HuH-7.5 (cell line): Measurements from ENCODE around the gene ZFAND6.
"Not testable (repeated sequence)": the region's sequence is repeated elsewhere in the genome, so short reads cannot be mapped to it uniquely, and the experiment has no call there.

Experiments used
- DNase-seq: peaks from one replicate; pipeline ENCODE4 v3.0.0; 2011; ENCODE audit warnings: low spot score

Gene ZFAND6

DNA sequence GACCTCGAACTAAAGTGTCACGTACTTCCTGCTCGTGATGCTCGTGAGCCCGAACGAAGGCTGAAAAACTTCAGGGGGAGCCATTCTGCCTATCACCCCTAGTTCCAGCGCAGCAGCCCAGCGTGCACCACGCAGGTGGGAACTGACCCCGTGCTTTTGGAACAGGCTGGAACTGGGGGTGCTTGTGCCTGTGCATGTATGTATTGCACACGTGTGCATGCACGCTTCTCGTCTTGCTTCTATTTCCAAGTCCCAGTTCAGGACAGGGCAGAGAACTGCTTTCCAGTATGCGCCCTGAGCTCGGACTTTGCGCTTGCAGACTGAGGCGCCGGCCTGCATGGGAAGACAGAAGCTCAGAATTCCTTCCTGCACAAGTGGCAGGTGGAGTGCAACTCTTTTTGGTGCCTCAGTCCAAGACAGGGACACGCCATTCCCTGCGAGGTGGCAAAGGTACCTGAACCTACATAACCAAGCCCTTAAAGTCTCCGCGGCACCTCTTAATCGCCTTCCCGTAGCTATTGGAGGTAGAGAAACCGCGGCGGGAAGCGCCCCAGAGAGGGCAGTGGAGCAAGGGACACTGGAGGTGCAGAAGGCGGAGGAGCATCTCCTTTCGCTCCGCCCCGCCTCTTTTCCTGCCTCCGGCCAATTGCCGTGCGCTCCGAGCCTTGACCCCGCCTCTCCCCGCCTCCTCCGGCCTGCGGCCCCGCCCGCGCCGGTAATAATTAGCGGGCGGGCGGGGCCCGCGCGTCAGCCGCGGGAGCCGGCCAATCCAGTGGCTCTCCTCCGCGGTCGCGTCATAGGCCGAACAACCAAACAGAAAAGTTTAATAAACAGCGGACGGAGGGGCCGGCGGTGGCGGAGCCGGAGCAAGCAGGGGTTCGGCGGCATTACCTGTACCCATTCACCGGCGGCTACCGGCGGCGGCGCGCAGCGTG lies at the start of gene ZFAND6:
ZFAND6 (plus strand) TSS at position 826 of the 935 bp plus-strand sequence. CDS start 60,669 bp downstream, outside the sequence.
- DNase-seq: peak; percentile 94

DNA sequence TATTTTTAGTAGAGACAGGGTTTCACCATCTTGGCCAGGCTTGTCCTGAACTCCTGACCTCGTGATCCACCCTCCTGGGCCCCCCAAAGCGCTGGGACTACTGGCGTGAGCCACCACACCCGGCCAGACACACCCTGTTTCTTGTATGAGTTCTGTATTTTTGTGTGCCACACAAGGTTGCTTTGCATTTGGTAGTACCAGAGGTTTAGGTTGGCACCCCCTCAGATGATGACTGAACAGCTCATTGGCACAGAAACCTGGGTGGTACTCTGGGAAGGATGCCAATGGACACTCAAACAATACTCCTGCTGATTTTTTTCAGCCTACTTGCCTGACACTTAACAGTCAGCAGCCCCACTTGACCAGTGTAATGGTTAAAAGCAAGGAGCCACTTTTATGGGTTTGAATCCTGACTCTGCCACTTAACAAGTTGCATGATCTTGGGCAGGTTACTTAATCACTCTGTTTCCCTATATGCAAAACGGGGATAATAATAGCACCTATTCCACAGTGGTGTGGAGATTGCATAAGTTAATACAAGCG lies 49.3 kb upstream of the ZFAND6 start:
- no peak for DNase-seq

DNA sequence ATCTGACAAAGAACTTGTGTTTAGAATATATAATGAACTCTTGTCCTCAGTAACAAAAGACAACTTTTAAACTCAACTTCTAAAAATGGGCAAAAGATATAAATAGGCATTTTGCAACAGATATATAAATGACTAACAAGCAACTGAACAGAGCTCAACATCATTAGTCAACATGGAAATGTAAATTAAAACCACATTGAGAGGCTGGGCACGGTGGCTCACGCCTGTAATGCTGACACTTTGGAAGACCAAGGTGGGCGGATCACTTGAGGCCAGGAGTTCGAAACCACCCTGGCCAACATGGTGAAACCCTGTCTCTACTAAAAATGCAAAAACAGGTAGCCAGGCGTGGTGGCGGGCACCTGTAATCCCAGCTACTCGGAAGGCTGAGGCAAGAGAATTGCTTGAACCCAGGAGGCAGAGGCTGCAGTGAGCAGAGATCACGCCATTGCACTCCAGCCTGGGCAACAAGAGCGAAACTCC lies 48.4 kb upstream of the ZFAND6 start:
- DNase-seq: not testable (repeated sequence)

DNA sequence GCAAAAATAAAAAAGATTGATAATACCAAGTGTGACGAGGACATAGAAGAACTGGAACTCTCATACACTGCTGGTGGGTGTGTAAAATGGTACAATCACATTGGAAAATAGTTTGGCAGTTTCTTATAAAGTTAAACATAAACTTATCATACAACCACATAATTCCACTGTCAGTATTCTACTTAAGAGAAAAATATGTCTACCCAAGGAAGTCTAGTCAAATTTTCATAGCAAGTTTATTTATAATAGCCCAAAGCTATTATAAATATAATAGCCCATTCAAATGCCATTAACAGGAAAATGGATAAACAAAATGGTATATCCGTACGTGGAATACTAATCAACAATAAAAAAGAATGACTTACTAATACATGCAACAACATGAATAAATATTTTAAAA lies 47.9 kb upstream of the ZFAND6 start:
- no peak for DNase-seq

DNA sequence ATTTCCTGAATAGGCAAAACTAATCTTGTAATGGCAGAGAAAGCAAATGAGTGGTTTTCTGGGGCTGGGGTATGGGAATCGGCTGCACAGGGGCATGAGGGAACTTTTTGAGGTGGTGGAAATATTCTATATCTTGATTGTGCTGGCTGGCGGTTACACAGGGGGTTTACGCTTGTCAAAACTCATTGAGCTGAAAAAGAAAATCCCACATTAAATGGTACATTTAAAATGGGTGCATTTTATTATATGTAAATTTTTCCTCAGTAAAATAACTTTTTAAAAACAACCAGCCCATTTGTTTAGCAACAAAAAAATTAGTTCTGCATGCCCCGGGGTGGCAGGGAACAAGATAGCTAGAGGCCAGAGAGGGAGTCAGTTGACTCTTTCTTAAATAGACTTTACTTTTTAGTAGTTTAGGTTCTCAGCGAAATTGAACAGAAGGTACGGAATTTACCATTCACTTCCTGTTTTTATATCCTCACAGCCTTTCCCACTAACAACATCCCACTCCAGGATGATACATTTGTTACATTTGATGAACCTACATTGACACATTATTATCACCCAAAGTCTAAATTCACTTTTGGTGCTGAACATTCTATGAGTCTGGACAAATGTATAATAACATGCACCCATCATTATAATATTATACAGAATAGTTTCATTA lies 47.3 kb upstream of the ZFAND6 start:
- no peak for DNase-seq

DNA sequence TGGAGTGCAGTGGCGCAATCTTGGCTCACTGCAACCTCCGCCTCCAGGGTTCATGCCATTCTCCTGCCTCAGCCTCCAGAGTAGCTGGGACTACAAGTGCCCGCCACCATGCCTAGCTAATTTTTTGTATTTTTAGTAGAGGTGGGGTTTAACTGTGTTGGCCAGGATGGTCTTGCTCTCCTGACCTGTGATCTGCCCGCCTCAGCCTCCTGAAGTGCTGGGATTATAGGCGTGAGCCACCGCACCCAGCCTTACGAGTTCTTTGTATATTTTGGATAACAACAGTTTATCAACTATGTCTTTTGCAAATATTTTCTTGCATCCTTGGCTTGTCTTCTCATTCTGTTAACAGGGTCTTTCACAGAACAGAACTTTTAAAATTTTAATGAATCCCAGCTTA lies 45.3 kb upstream of the ZFAND6 start:
- not testable (repeated sequence) for DNase-seq

DNA sequence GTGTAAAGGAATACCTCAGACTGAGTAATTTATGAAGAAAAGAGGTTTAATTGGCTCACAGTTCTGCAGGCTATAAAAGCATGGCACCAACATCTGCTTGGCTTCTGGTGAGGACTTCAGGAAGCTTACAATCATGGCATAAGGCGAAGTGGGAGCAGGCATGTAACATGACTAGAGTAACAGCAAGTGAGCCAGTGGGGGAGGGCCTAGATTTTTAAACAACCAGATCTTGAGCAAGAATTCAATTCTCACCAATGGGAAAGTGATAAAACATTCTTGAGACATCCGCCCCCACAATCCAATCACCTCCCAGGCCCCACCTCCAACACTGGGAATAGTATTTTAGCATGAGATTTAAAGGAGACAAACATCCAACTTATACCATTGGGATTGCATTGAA lies 44.3 kb upstream of the ZFAND6 start:
- no peak for DNase-seq

DNA sequence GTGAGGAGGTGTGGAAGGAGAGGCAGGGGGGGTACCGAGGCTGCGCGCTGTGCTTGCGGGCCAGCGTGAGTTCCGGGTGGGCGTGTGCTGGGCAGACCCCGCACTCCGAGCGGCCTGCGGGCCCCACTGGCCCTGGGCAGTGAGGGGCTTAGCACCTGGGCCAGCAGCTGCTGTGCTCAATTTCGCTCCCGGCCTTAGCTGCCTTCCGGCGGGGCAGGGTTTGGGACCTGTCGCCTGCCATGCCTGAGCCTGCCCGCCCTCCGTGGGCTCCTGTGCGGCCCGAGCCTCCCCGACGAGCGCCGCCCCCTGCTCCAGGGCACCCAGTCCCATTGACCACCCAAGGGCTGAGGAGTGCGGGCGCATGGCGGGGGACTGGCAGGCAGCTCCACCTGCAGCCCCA lies 43.0 kb upstream of the ZFAND6 start:
- not testable (repeated sequence) for DNase-seq

DNA sequence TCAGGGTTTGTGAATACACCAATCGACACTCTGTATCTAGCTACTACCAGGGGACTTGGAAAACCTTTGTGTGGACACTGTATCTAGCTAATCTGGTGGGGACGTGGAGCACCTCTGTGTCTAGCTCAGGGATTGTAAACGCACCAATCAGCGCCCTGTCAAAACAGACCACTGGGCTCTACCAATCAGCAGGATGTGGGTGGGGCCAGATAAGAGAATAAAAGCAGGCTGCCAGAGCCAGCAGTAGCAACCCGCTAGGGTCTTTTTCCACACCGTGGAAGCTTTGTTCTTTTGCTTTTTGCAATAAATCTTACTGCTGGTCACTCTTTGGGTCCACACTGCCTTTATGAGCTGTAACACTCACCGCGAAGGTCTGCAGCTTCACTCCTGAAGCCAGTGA lies 42.3 kb upstream of the ZFAND6 start:
- not testable (repeated sequence) for DNase-seq

DNA sequence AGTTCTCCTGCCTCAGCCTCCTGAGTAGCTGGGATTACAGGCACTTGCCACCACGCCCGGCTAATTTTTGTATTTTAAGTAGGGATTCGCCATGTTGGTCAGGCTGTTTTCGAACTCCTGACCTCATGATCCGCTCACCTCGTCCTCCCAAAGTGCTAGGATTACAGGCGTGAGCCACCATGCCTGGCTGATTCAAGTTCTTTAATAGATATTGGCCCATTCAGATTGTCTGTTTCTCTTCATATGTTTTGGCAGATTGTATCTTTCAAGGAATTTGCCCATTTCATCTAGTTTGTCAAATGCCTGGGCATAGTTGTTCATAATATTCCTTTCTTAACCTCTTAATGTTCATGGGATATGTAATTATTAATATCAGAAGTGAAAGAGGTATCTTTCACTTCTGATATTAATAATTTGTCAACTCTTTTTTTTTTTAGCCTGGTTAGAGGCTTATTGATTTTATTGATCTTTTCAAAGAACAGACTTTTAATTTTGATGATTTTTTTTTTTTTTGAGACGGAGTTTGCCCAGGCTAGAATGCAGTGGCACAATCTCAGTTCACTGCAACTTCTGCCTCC lies 40.2 kb upstream of the ZFAND6 start:
- DNase-seq: no peak

DNA sequence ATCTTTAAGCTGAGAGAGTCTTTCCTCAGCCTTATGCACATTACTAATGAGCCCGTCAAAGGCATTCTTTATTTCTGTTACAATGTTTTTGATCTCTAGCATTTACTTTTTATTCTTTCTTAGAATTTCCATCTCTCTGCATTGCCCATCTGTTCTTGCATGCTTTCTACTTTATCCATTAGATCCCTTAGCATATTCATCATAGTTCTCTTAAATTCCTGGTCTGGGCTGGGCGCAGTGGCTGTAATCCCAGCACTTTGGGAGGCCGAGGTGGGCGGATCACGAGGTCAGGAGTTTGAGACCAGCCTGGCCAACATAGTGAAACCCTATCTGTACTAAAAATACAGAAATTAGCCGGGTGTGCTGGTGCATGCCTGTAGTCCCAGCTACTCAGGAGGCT lies 39.3 kb upstream of the ZFAND6 start:
- not testable (repeated sequence) for DNase-seq

DNA sequence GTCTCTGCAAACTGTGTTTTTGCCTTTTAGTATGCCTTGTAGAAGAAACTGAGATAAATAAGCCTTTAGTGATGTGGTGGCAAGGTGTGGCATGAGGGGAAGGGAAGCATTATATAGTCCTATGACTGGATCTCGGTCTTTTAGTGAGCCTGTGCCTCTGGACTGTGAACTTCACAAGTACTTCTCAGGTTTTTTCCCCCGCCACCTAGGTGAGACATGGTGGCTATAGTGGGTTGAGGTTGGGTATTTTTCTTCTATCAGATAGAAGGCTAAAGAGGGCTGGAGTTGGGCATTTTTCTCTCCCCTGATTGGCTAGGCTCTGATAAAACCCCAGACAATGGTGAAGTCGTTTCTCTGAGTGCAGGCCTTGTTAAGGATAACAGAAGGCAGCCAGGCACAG lies 38.7 kb upstream of the ZFAND6 start:
- DNase-seq: no peak

DNA sequence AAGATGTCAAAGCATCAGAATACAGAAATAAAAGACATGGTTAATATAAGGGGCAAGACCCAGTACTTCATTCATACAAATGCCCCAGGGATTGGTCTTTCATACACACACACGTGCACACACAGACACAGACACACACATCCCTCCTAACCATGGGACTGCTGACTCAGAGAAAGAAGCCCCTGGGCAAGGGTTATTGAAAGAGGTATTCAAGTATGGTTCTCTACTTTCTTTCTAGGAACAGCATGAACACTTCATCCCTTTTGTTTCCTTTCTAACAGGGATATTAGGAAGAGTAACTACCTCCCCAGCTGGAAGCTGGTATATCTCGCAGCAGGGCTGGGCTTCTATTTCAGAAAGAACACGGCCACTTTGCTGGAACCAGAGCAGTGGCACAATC lies 33.2 kb upstream of the ZFAND6 start:
- DNase-seq: no peak

DNA sequence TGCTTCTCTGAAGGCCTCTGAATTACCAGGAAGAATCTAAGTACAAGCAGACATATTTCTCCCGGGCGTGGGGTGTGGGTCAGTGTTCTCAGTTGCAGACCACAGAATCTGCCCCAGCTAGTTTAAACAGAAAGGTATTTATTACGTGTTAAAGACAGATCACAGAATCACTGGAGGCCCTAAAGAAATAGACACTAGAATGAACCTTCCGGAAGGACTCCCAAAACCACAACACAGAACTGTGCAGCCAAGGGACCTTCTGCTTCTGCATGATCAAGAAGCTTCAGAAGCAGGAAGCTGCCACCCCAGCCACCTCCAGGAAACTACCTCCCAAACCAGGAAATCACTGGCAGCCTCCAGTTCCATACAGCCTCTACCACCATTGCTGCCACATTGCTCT lies 32.7 kb upstream of the ZFAND6 start:
- DNase-seq: no peak

DNA sequence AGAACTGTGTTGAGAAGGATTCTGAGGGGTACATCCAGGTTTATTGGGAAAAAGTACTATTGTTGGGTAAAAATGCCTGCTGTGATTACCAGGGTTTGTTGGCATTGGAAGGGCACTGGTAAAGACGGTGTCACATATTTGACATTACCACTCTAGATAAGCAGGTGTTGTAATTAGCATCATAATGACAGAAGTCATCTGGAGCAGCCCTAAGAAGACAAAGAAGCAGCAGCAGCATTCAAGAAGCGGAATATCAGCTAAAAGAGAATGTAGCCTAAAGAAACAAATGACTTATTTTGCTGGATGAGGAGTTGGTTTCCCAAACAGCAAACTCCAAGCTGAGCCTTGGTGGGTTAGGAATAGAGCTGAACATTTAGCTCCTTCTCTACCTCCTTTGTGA lies 30.5 kb upstream of the ZFAND6 start:
- no peak for DNase-seq

DNA sequence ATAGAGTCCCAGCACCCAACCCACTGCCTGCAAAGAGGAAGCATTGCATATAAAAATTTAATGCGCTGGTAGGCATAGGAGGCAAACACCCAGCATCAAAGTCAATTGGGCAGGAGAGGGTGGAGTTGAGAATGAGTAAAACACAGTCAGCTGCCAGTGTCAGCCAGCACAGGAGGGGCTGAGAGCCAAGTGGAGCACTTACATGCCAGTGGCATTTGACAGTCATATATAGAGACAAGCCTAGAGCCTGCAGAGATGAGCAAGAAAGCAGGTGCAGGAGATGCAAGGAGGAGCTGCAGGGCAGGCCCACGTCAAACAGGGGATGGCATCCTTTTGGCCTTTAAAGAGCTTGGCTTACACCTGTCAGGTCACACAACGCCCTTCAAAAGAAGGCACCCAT lies 27.6 kb upstream of the ZFAND6 start:
- DNase-seq: no peak

DNA sequence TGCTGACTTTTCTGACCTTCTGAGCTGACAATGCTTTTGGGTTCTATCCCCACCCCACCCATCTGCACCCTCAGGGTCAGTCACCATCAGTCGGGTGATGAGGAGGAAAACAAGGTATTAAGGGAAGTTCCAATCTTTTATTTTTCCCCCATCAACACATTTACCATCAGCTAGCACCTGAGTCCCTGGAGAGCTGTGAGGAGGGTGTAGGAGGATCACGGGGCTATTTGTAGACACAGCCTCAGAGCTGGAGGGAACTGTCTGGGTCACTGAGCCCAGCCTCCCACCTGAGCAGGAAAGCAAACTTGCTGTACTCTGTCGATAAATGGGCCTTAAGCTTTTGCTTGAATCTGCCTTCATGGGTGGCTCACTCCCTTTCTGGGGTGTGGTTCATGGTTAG lies 24.8 kb upstream of the ZFAND6 start:
- no peak for DNase-seq

DNA sequence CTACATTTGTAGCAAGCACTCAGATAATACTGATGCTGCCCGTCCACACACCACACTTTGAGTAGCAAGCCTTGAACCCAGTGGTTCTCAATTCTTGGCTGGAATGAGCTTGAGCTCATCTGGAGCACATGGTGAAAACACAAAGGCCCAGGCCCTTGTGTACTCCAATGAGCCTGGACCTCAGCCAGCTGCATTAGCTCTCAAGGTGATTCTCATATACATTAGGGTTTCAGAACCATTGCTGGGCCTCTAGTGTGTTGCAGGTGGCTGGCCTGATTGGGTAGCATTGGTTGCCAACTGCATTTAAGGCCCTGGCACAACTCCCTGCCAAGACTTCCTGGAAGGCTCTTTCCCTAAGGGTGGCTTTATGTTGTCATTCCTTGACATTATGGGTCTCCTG lies 23.4 kb upstream of the ZFAND6 start:
- DNase-seq: no peak

DNA sequence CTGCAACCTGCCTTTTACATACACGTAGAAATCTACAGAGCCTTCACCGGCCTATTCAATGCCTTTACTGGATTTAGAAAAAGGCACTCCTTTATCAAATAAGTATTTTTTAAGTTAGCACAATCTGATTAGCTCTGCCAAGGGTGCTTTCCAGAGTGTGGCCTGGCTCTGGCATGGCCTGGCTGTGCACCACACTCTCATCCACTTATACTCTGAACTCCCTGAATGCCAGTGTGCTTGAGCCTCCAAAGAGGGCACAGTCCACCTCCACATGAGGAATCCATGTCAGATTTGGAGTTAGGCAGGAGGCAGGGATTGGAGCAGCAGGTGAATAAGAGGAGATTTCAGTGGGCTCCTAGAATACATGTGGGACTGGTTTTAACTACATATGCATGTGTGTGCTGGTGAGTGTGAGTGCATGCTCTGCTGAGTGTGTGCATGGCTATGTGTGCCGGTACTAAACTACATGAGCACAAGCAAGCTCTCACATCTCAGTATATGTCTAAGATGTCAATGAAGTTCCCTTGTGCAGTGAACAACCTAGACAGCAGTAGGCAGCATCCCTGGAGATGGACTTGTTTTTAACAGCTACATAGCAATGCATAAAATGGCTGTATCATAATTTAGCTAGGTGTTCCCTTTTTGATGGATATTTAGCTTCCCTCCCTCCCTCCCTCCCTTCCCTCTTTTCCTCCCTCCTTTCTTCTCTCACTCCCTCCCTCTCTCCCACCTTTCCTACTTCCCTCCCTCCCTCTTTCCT lies 17.8 kb upstream of the ZFAND6 start:
- DNase-seq: no peak

DNA sequence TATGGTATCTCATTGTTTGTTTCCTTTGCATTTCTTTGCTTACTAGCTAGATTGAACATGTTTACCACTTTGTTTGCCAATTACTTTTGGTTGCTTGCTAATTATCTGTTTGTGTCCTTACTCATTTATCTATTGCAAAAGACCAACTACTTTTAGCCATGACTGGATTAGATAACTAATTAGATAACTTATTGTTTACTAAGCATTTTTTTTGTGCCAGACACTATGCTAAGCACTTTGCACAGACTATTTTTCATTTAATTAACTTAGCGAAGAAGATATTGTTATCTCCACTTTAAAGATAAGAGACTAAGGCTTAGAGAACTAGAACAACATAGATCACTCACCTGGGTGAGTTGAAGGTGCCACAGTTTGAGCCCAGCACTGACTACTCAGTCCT lies 16.9 kb upstream of the ZFAND6 start:
- DNase-seq: no peak

DNA sequence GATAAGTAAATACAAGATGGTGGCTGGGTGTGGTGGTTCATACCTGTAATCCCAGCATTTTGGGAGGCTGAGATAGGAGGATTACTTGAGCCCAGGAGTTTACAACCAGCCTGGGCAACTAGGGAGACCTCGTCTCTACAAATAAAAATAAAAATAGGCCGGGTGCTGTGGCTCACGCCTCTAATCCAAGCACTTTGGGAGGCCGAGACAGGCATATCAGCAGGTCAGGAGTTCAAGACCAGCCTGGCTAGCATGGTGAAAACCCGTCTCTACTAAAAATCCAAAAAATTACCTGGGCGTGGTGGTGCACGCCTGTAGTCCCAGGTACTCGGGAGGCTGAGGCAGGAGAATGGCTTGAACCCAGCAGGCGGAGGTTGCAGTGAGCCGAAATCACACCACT lies 14.3 kb upstream of the ZFAND6 start:
- not testable (repeated sequence) for DNase-seq

DNA sequence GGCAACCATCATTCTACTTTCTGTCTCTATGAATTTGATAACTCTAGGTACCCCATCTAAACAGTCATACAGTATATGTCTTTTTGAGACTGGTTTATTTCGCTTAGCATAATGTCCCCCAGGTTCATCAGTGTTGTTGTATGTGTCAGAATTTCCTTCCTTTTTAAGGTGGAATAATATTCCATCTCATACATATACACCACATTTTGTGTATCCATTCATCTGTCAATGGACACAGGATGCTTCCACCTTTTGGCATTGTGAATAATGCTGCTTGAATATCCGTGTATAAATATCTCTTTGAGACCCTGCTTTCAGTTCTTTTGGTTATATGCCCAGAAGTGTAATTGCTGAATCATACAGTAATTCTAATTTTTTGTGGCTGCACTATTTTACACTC lies 10.4 kb upstream of the ZFAND6 start:
- DNase-seq: no peak
